Renal cortical epithelial cell (primary cell): ENCODE measurements around the gene TBPL1. TPM values are rescaled to one million over a fixed set of nuclear protein-coding genes. Genes with fewer than 3 reads are reported as not detected.
"Not testable (repeated sequence)": the region's sequence is repeated elsewhere in the genome, so short reads cannot be mapped to it uniquely, and the experiment has no call there.

ENCODE experiments used
- DNase-seq: peaks from one replicate; pipeline ENCODE4 v3.0.0-alpha.2; 2011; ENCODE audit warnings: low read depth
- total RNA-seq: library from RNA; depleted of rRNA; stranded (reverse); fragments of >200 nt; gene quantifications from 2 replicates; pipeline ENCODE4 v1.2.3, GENCODE V29; 2014

TBPL1 gene
- total RNA-seq, 1 donor from 2014 or later, result 23.5 TPM

DNA sequence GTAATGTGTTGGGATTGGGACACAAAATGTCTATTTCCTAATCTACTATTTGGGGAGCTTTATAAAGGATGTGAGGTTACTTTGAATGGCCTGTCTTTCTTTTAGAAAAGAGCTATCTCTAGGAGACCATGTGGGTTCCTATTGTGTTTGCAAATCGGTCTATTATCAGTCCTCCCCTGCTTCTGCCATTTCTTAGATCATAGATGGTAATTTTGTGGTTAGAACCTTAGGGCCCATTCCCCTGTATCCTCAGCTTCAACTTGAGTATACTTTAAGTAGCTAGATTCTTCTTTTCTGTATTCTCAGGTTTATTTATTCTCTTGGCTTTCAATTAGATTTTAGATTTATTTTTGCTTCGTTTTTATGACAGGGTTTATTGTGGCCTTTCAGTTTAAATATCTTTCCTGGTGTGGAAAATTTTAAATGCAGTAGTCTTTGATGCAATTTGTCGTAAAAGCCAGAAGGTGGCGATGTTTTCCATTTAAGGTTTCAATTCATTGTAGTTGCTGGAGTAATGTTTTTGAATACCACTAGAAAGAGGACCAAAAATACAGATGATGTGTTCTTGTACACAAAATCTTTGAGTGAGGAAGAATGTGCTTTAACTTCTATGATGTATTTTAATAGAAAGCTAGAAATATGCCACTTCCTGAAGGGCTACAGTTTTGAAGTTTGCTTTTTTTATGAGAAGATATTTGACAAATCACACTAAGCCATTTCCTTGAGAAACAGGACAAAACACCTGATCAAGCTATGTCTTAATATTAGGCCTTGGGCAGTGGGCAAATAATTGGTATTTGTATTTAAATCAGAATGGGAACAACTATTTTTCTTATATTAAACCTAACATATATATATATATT is 20.3 kb downstream of the TBPL1 start:
- DNase-seq, result peak; percentile 70

DNA sequence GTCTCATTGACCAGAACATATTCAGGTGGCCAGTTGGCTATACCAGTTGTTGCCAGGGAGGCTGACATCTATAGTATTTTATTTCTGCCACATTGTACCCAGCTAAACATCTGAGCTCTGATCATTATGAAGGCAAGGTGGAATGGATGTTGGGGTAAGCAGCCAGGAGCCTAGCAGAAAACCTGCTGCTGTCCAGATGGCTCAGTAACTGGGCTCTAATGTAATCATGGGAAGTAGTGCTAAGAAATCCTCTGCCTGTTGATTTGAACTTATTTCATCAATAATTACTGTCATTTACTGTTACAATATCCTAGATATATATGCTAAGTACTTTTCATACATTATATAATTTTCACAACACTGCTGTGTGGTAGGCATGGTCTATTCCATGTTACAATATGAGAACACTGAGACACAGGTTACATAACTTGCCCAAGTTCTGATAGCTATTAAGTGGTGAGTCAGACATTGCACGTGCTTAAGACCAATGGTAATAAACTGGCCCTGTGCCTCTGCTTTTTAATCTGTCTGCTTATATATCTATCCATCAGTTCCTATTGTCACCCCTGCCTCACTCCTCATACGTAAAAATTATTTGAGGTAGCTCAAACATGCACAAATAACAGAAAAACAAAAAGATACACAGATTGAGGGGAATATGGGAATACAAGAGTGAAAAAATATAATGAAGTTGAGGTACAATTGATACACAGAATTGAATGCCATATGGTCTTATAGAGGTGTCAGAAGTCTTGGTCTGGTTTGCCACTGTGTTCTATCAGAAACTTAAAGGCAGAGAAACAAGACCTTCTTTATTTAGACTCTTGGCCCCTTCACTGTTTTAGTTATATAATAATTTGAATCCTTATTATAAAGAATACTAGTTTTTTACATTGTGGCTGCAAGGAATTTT is 25.2 kb downstream of the TBPL1 start:
- peak; percentile 70 for DNase-seq

DNA sequence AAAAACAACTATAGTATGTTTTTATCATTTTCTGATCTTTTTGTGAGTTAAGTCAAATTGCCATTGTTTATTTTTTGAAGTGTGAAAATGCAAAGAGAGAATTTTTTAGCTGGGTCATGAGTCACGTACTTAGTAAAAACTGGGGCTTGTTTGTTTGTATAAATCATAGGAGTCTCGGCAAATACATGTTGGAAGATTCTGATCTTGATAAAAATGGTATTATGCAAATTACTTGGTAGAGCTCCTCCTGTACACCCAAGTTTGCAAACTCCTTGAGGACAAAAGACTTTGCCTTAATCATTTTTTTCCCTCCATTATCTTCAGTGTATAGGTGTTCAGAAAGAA is 25.8 kb downstream of the TBPL1 start:
- DNase-seq, result no peak

DNA sequence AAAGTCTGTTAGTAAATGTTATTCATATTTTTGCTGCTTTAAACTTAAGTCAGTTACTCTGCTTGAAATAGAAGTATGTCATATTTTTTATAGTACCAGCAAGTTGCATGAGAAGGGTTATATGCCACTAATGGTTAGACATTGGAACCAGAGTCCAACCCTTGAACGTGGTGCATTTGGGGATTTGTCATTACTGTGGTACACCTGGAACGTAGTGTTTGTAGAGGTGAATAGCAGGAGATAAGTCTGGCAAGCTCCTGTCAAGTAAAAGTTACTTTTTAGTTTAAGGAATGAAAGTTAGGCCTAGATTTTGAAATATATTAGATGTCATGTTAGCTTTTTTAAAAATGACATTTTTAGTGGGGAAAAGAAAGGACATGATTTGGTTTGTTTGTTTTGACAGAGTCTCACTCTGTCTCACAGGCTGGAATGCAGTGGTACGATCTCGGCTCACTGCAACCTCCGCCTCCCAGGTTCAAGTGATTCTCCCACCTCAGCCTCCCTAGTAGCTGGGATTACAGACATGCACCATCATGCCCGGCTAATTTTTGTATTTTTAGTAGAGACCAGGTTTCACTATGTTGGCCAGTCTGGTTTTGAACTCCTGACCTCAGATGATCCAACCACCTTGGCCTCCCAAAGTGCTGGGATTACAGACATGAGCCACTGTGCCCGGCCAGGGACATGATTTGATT is 26.4 kb downstream of the TBPL1 start:
- DNase-seq, result not testable (repeated sequence)

DNA sequence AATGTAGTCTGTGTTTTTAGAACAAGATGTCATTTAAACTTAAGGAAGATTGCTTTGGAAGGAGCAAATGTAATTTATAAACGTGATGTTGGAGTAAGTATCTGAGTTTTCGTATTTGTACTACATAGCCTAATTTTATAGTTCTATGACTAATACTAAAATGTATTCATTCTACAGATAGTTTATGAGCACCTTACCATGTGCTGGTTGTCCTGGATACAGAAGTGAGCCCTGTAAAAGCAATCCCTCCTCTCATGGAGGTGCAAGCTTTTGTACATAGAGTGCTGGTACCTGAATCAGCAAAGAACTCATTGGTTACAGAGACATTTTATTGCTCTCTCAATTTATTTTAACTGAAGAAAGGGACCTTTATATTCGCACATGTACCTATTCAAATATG is 27.1 kb downstream of the TBPL1 start:
- DNase-seq, result no peak

DNA sequence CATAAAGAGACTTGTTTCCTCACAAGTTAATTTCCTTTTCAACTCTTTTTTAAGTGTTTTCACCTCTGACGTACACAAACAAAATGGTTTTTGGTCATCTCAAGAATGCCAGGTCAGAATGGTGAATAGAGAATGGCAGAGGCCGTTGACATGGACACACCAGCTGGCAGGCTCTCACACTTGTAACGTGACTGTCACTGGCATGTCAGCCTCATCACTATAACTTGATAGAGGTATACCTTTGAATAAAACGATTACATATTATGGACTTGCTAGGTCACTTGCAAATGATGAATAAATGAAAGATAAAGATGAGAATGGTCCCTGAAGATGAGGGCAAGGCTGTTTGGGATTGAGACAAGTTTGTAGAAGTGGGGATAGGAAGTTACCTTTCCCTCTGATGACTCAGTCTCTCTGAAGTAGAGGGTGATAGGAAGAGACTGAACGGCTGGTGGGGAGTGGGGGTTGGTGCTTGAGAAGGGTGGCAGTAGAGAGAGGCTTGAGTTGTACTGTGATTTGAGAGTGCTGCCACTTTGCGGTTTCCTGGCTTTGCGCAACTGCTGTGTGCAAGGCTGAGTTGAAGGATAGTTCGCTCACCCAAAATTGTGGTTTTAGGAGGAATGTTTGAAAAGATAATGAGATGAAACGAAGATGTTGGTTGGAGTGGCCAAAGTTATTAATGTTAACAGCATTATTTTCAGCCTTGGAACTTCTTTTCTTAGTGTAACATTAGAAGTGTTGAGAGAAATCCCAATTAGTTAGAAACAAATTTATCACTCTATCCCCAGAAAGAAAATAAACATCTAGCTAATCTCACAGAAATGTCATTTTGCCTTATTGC is 30.3 kb downstream of the TBPL1 start:
- DNase-seq, result no peak

DNA sequence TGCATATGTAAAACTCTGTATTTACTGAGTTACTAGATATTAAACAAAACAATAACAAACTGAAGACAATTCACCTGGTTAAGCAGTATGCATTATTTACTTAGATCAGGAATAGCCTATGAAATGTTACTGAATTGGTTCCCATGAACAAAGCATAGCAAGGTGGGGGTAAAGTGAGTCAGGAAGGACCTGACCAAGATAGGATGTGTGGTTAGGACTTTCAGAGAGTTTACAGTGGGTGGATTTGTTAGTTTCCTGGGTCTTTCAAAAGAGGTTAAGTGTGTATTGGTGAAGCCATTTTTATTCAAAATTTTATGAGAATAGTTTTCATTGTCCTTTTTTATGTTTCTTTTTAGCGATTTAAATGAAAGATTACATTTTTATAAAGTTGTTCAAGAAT is 32.9 kb downstream of the TBPL1 start:
- no peak for DNase-seq

DNA sequence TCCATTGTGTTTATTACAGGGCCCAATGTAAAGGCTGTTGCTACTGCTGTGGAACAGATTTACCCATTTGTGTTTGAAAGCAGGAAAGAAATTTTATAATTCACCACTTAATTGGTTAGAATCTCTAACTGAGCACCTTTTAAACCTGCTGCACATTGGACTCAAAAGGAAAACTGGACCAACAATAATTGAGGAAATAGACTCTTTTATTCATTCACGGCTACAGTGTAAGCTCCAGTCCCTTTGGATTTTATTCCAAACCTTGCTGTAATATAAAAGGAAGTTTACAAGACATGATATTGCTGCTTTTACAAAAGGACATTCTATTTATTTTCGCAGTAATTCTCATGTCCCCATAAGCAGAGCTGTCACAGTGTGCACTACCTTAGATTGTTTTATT is 33.9 kb downstream of the TBPL1 start:
- DNase-seq, result no peak

DNA sequence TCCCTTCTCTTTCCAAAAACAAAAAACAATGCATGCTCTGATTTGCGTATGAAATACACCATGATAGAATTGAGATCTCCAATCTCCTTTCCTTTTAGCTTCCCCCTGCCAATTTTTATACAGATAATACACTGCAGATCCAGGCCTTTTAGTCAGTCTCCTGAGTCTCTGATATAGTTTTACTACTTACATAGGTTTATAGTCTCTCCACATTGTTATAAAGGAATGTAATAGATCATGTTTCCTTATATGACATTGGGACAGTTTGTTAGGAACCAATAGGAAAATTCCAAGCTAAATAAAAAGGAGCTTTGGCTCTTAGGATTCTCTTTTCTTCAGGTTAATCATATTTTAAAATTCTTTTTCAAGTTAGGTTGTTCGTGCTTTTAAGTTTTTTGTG is 36.5 kb downstream of the TBPL1 start:
- no peak for DNase-seq

DNA sequence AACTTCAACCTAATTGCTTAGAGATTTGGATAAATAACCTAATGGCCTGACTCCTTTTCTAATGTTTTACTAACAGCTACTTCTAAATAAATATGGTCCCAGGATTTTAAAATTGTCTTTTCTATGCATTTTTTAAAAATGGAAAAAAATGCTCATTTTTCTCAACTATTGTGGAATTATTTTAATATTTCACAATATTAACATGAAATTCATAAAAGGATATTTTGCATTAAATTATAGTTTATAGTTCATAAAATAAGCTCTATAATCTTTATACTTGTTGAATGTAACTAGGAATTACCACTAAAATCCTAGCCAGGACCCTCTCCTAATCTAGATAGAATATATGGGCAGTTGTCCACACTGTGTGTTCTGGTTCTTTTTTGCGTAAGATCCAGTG is 37.3 kb downstream of the TBPL1 start:
- DNase-seq, result no peak

DNA sequence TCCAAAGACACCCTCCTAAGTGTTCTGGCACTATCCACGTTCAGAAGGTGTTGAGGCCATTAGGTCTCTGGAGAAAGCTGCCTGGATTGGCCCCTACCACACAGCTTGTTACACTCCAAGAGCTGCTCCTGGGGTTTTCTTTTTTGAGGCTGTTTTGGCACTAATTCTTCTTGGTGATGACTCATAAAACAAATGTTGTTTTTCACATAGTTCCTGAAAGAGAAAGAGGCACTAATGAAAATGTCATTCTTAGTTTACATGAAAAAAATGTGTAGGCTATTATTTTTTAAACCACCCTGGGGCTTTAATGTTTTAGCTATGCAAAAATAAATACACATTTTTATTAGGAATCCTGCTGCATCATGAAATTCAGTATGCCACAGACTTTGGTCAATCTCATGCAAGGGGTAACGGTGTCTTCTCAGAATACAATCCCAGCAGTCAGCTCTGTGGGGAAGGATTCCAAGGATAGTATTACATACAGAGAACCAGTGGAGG is 38.1 kb downstream of the TBPL1 start:
- peak; percentile 85 for DNase-seq

DNA sequence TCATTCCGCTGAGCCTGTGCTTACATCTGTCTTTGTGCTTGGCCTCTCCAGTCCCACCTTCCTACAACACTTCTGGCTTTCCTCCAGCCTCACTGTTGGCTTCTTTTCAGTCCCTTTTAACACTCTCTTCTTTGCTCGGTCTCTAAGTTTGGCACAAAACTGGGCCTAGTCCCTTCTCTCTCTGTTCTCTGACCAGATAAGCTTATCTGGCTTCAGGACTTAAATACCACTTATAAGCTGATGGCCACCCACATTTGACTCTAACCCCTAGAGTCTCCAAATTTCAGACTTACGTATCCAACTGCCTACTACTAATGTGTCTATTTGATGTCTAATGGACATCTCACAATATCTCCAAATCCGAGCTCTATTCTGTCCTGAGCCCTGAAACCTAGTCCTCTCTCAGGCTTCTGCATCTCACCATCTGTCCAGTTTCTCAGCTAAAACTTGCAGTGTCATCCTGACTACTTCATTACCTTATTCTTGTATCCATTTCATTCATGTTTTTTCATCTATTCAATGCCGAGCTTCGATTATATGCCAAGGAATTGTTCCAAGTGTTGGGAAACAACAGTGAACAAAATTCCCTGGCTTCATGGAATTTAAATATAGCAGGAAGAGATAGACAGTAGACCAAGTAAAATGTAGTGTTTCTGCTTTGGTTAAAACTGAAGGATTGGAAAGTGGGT is 40.1 kb downstream of the TBPL1 start:
- DNase-seq, result no peak

DNA sequence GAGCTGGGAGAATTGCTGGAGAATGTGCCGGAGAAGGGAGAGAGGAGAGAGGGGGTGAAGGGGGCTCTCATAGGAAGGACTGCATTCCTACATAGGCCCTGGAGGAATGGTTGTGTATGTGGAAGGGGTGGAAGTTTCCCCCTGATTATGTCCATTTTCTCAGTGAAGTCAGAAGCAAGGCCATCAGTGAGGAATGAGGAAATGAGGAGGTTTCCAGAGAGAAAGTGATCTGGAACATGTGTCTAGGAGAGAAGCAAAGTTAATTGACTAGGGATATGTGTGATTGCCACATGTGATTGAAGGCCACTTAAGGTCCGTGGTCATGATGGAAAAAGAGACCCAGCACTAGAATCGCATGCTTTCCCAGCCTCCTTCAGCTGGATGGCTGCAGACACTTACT is 42.3 kb downstream of the TBPL1 start:
- peak; percentile 29 for DNase-seq

DNA sequence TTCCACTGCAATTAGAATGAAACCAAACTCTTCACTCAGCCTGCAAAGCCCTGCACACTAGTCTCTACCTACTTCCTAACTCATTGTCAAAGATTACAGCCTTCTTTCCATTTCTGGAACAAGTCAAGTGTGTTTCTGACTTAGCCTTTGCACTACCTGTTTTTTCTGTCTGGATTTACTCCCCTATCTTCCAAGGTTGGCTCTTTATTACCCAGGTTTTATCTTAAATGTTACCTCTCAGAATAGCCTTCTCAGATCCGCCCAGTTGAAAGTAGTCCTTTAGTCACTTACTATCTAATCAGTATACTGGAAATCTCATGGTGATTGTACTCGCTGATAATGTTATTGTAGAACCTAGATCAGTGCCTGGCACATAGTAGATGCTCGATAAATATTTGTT is 42.7 kb downstream of the TBPL1 start:
- no peak for DNase-seq

DNA sequence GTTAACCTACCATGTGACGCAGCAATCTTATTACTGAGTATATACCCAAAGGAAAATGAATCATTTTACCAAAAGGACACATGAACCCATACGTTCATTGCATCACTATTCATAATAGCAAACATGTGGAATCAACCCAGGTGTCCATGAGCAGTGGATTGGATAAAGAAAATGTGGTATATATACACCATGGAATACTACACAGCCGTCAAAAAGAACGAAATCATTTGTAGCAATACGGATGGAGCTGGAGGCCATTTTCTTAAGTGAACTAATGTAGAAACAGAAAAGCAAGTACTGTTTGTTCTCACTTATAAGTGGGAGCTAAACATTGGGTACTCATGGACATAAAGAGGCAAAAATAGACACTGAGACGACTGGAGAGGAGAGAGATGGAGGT is 44.2 kb downstream of the TBPL1 start:
- no peak for DNase-seq

DNA sequence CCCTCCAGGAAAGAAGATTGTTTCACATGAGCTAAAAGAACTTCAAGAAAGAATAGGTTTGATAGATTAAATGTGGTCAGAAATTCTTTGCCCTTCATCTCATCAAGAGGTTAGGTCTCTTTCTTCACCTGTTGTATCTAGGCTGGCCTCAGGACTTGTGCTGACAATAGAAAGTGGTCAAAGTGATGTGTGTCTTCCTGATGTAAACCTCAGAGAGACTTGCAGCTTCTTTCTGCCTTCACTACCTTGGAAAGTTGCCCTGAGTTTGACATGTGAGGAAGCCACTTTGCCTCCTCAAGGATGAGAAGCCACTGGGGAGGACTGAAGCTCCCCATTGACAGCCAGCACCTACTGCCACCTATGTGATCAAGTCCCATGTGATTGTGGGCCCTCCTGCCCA is 46.3 kb downstream of the TBPL1 start:
- no peak for DNase-seq

DNA sequence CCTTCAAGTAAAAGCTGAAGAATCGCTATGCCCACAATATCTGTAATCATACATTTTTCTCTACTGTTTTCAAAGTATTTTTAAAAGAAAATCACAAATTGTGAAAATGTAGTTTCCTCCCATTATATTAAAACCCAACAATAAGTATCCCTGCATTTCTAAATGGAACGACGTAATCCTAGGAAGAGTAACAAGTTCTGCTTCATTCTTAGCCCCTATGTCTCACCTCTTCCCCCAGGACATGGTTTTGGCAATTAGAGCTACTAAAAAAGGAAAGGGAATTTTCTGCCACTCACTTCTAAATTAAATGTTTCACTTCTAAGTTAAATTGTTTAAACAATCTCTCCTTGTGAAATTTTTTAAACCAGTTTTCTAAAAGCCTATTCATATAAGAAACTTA is 47.4 kb downstream of the TBPL1 start:
- DNase-seq, result peak; percentile 18

DNA sequence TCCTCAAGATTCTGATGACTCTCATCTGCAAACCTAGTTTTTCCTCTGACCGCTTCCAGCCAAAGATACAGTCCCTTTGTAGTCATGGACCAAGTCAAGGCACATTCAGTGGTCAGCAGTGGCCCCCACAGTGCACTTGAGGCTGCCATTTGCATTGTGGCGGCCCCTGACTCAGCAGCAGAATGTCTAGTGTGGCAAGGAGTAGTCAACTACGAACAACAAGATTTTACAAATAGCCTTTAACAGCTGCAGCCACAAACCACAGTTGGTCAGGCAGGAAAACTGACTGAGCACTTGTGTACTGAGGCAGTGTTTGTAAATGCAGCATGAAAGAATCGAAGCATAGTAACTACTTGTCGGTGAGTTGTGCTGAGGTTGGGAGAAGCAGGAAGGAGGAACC is 49.8 kb downstream of the TBPL1 start:
- DNase-seq, result peak; percentile 89

DNA sequence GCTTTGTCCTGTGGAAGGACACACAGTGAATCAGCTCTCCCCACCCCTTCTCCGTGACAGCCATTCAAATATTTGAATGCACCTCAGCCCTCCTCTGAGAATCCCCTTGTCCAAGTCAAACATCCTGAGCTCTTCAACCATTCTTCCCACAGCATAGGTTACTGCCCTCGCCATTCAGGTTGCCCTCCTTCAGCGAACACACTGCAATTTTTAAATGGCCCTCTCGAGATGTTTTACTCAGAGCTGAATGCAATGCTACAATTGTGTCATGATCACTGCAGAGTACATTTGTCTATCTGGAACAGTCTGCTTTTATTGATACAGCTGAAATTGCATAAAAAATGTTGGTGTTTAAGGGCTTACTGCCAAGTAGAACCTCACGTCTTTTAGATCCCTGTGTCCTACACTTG is 50.5 kb downstream of the TBPL1 start:
- DNase-seq, result no peak

DNA sequence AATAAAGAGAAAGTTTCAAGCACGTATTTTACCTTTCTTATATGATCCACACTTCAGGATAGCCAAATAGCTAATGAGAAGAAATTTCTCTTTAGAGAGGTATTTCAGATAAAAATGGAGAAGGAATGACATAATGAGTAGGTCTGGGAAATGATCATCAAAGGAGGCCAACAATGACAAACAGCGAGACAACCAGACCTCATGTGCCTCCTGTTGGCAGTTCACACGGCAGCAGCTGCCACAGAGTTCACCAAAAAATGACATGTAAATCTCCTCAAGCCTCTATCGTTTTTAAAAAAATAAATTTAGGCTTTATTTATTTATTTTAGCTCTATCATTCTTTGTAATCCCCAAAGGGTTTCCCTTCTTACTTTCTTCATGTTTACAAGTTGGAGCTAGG is 51.7 kb downstream of the TBPL1 start:
- no peak for DNase-seq

DNA sequence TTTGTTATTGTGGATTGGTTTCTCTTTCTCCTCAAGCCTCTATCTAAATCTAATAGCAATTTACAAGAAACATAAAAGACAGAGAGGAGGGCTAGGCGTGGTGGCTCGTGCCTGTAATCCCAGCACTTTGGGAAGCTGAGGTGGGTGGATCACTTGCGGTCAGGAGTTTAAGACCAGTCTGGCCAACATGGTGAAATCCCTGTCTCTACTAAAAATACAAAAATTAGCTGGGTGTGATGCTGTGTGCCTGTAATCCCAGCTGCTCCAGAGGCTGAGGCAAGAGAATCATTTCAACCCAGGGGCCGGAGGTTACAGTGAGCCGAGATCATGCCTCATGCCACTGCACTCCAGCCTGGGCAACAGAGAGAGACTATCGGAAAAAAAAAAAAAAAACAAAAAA is 52.8 kb downstream of the TBPL1 start:
- DNase-seq, result no peak
